SKM-1 treated with dmso at 0.1 percent for 144 hours (cell line): ENCODE measurements around the gene JMJD1C.

Source experiments
- DNase-seq: peaks from one replicate; lab custom pipeline; 2025; ENCODE audit not compliant: unreplicated experiment; lab: John Stamatoyannopoulos, UW

The JMJD1C gene

GRCh38 chr10:63265222-63265617, 200.6 kb downstream of the JMJD1C start:
- DNase-seq = peak; percentile 28

GRCh38 chr10:63264617-63265221, 201.1 kb downstream of the JMJD1C start:
- DNase-seq = no peak

DNA sequence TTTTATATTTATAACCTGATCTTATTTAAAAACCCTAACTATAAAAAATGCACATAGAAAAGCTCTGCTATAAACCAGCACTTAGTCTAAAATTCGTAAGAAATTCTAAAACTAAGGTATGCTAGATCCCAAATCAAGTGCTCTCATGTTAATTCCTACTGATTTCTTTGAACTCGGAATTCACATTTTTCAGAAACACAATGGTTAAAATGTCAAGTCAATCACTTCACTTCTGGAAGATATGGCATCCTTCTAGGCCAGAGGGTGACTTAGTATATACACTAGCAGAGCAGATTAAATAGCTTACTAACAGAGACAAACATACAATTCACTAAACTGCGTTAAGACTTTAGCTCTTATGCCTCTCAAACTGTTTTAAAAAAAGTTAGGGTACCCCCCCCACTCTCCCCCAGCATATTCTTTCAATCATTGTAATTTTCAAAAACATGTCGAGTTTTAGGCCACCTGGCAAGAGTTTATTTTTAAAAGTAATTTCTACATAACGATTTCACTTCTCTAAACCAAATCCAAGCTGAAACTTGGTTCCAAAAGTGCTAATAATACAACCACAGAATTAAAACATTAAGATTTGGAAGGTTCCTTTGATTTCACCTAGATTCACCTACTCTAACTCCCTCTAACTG, 203.2 kb downstream of the JMJD1C start:
- no peak for DNase-seq

GRCh38 chr10:63261496-63261895, 204.3 kb downstream of the JMJD1C start:
- DNase-seq = no peak

GRCh38 chr10:63260860-63261251, 204.9 kb downstream of the JMJD1C start:
- DNase-seq = peak; percentile 92

DNA sequence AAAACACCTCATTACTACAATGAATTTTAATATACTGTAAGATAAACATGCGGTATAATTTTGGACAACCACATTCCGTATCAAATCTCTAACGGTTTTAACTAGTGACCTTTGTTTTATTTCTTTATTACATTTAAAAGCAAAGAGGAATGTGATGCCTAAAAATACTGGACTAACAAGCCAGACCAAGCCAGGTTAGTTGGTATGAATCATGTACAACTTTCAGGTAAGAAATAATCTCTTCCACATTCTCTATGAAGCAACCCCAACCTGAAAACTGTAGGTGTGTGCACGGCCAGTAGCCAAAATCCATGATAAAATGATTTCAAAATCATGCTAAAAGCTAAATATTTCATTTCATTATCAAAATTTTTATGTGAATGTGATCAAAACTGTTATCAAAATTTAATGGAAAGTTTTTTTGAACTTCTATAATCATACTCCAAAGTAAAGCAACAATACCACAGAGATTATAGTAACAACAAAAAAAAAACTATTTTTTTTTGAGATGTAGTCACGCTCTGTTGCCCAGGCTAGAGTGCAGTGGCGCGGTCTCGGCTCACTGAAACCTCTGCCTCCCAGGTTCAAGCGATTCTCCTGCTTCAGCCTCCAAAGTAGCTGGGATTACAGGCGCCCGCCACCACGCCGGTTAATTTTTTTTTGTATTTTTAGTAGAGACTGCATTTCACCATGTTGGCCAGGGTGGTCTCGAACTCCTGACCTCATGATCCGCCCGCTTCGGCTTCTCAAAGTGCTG, 205.5 kb downstream of the JMJD1C start:
- no peak for DNase-seq

- no peak for DNase-seq
Observed at GRCh38 chr10:63258920-63259678, 206.7 kb downstream of the JMJD1C start.

GRCh38 chr10:63257778-63258177, 208.0 kb downstream of the JMJD1C start:
- no peak for DNase-seq

- DNase-seq = peak; percentile 86
Observed at GRCh38 chr10:63256009-63256773, 209.6 kb downstream of the JMJD1C start.

DNA sequence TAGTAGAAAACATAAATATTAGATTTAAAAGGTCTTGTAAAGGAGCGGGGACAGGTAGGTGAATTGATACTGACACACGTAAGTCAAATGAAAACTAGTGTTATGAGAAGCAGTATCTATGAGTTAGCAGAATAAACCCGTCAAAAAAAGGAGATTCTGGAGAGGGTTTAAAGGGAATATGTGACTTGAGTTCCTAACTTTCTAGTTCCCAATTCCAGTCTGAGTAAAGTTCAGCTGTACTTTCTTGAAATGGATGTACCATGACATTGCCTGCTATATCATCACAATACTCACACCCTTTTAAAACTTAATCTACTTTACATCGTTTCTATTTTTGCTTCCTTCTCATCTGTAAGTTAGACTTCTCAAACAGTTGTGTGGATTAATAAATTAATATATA, 210.5 kb downstream of the JMJD1C start:
- no peak for DNase-seq

GRCh38 chr10:63253040-63253439, 212.7 kb downstream of the JMJD1C start:
- DNase-seq = no peak

DNA sequence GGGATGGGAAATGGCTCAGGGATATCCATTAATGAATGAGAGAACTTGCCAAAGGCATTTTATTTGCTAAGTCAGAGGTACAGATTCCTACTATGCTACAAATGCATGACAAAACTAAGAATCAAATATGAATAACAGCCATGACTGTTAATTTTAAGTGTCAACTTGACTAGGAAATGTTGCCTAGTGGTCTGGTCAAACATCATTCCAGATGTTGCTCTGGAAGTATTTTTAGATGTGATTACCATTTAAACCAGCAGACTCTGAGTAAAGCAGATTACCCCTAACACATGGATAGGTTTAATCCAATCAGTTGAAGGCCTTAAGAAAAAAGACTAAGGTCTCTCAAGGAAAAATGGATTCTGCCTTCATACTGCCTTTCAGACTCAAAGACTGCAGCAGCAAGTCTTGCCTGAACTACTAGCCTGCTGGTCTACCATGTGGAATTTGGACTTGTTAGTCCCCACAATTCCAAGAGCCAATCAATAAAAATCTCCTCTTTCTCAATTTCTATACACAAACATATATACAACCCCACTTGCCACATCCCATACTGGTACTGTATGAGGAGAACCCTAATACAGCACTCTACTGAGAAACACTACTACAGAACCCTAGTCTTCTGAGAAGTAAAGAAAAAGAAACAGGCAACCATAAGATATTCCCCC, 213.5 kb downstream of the JMJD1C start:
- DNase-seq = no peak

GRCh38 chr10:63250032-63250431, 215.7 kb downstream of the JMJD1C start:
- DNase-seq = no peak

DNA sequence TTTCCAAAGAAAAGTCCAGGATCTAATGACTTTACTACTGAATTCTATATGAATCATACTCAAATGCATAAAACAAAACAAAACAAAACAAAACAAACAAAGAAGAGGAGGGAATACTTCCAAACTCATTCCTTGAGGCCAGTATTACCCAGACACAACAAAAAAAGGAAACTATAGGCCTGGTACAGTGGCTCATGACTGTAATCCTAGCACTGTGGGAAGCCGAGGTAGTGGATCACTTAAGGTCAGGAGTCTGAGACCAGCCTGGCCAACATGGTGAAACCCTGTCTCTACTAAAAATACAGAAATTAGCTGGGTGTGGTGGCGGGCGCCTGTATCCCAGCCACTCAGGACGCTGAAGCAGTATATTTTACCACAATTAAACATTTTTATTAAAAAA, 218.0 kb downstream of the JMJD1C start:
- no peak for DNase-seq

DNA sequence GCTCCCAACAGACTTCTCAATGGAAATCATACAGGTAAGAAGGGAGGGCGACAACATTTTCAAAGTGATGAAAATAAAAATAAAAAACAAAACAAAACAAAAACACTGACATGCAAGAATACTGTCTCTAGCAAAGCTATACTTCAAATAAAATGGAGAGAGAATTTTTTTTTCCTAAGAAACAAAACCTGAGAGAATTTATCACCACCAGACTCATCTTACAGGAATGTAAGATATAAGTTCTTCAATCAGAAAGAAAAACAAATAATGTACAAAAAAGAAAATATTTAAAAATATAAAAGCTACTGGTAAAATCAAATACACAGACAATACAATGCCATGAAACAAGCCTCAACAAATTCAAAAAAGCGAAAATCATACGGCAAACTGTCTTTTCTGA, 219.4 kb downstream of the JMJD1C start:
- no peak for DNase-seq

- DNase-seq = peak; percentile 70
Observed at GRCh38 chr10:63241841-63242281, 223.9 kb downstream of the JMJD1C start.

DNA sequence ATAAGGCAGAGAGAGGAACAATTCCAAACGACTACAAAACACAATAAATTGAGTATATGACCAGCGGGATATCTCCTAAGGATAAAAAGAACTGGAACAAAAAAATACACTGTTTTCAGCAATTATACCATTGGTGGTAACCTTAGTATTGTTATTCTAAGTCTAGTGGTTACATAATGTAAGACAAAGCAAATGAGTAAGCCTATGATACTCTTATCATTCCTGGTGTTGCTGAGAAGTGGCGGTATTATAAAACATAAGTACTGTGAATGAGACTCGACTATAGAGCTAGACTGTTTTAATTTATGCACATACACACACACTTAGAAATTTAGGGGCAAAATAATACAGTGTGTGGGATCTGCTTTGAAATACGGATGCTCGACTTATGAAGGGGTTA, 225.0 kb downstream of the JMJD1C start:
- no peak for DNase-seq

DNA sequence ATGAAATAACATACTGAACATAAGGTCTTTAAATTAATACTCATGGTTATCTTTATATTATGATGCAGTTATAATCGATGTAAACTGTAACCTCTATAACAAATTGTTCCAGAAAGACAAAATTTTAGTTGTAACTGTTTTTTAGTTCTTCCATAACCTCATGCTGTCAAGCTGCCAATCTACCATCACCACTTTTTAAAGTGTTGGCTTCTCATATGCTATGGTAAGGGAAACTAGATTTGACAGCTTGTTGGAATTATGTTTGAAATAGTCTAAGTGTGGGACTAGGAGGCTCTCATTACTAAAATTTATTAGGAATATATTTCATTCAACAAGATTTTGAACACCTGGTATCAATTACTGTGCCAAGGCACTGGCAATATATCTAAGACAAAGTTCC, 227.3 kb downstream of the JMJD1C start:
- DNase-seq = no peak

- DNase-seq = no peak
Observed at GRCh38 chr10:63237396-63237795, 228.4 kb downstream of the JMJD1C start.
